ENCODE results near the gene HEPHL1.
"Not testable (repeated sequence)": the region's sequence is repeated elsewhere in the genome, so short reads cannot be mapped to it uniquely, and the experiment has no call there.

Gene HEPHL1, protein sequence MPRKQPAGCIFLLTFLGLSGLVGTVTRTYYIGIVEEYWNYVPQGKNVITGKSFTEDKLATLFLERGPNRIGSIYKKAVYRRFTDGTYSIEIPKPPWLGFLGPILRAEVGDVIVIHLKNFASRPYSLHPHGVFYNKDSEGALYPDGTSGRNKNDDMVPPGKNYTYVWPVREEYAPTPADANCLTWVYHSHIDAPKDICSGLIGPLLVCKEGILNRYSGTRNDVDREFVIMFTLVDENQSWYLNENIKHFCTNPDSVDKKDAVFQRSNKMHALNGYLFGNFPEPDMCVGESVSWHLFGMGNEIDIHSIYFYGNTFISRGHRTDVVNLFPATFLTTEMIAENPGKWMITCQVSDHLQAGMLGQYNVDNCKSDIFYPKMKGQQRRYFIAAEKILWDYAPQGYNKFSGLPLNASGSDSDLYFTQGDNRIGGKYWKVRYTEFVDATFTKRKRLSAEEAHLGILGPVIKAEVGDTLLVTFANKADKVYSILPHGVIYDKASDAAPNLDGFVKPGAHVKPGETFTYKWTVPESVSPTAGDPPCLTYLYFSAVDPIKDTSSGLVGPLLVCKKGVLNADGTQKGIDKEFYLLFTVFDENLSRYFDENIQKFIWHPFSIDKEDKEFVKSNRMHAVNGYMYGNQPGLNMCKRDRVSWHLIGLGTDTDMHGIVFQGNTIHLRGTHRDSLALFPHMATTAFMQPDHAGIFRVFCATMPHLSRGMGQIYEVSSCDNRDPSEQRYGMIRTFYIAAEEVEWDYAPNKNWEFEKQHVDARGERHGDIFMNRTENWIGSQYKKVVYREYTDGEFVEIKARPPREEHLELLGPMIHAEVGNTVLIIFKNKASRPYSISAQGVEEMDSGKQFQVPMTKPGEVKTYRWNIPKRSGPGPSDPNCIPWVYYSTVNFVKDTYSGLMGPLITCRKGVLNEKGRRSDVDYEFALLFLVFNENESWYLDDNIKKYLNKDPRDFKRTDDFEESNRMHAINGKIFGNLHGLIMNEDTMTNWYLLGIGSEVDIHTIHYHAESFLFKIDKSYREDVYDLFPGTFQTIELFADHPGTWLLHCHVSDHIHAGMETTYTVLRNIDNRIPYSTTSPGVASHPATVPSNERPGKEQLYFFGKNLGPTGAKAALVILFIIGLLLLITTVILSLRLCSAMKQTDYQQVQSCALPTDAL

DNA sequence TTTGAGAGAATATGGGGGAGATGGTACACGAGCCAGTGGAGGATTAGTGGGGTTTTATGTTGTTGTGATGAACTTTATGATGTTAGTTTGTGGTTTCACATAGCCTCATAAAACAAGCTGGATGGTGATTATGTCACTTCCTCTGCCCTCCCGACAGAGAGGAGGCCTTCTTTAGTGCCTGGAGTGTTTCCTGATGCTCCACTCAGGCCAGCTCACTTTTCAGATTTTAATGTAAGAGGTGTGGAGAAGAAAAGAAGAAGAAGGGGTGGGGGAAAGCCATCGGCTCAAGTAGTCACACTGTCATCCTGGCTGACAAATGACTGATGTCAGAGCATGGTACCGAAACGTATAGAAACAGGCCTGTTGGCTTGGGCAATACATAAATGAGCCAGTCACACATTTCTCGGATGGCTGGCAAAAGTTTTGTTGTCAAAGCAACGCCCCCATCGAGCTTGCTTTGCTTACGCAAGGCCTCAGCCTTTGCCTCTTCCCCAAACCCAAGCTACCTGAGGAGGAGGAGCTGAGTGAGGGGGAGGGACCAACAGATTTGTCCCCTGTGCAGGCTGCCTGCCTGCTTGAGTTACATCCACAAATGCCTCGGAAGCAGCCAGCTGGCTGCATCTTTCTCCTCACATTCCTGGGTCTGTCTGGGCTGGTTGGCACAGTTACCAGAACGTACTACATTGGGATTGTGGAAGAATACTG lies at the start of gene HEPHL1:
Gene HEPHL1, plus strand, starts transcription at position 578 of the 705 bp plus-strand sequence. Its CDS starts 15 bp downstream, at position 593.
- DNase-seq: no peak

DNA sequence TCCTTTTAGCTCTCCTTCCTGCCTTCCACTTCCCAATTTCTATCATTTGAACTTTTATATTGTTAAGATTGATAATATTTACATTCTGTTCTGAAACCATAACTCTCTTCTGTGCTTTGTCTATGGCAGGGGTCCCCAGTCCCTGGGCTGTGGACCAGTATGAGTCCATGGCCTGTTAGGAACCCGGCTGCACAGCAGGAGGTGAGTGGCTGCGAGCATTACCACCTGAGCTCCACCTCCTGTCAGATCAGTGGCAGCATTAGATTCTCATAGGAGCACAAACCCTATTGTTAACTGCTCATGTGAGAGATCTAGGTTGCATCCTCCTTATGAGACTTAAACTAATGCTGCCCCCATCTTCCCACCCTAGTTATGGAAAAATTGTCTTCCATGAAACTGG lies 48.4 kb upstream of the HEPHL1 start:
- DNase-seq: no peak

DNA sequence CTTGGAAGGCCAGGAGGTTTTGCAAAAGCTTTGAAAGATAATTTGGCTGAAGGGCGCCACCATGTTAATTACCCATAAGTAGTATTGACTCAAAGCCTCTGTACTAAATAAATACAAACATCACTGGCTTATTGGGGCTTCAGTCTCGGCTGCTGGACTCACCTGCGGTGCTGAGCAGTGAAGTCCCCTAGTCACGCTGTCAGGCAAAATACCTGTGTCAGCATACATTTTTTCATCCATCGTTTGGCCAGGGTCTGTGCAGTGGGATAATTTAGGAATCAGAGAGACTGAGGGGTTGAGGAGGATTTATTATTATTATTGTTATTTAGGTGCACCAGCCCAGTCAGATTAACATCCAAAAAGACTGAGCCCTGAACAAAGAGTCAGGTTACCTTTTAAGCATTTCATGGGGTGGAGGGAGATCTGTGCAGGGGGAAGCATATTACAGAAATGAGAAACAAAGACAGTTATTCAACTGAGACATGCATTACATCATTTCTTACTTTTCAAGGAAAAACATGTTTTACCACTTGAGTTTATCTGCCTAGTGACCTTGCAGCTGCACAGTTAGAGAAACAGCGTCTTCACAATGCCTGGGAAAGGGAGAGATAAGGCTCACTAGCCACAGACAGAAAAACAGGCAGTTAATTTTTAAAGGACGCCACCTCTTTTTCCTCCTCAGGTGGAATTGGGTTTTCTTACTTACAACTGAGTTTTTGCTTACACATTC lies 47.7 kb upstream of the HEPHL1 start:
- DNase-seq: not testable (repeated sequence)

DNA sequence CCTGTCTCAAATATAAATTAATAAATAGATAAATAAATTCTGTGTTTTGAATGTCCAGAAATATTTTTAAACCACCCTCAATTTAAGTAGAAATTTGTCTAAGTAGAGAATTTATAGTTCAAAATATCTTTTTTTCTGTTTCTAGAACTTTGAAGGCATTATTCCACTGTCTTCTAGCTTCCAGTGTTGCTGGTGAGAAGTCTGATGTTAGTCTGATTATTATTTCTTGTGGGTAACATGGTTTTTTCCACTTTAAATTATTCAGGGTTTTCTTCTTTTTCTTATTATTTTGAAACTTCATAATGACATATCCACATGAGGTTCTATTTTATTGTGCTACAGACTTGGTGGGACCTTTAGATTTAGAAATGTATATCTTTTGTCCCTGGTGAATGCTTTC lies 46.4 kb upstream of the HEPHL1 start:
- no peak for DNase-seq

DNA sequence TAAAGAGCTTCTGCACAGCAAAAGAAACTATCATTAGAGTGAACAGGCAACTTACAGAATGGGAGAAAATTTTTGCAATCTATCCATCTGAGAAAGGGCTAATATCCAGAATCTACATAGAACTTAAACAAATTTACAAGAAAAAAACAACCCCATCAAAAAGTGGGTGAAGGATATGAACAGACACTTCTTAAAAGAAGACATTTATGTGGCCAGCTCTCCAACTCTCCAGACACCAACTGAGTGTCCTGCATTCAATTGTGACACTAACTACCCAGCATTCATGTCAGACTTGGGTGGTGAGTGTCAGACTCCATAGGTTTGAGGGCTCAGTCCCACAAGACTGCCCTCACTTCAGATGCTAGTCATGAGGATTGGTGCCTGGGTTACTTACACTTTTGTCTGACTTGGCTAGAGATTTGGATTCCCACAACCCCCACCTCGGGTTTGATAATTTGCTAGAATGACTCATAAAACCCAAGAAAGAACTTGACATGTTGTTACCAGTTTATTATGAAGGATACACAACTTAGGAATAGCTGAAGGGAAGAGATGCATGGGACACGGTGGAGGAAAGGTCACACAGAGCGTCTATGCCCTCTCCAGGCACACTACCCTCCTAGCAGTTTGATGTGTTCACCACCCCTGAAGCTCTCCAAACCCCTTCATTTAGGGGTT lies 44.4 kb upstream of the HEPHL1 start:
- DNase-seq: not testable (repeated sequence)

DNA sequence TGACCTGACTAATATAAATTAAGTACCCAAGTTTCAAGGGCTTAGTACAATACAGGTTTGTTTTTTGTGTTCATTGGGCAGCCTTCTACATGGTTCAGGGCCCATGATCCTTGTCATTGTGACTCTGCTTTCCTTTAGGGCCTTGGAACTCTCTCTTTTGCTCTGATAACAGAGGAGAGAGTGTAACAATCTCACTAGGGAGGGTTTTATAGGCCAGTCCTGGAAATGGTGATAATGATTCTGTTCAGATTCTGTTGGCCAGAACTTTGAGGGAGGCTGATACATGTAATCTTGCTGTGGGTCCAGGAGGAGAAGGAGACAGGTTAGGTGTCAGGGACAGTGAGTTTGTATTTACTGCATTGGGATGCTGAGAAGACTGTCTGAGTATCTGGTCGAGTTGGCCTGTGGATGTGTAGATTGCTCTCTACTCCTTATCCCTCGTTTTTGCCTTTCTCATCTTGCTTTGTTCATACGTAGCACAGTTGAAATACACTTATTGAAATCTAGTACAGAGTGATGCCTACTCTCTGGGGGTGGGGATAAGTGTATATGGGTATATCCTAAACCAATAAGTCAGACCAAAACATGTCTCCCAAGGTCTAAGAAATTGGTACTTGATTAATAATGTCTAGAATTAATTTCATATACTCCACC lies 37.5 kb upstream of the HEPHL1 start:
- no peak for DNase-seq

DNA sequence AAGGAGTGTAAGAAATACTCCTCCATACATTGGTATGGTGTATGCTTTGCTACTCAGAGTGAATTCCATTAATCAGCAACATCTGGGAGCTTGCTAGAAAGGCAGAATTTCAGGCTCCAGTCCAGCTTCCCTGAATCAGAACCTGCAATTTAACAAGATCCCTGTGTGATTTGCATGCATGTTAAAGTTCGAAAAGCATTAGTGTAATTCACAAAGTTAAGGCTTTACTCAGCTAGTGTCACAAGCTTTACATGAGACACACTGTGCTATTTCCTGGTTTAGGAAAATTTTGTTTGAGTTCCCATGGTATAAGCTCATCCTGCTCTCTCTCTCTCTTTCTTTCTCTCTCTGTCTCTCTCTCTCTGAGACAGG lies 37.0 kb upstream of the HEPHL1 start:
- DNase-seq: no peak

DNA sequence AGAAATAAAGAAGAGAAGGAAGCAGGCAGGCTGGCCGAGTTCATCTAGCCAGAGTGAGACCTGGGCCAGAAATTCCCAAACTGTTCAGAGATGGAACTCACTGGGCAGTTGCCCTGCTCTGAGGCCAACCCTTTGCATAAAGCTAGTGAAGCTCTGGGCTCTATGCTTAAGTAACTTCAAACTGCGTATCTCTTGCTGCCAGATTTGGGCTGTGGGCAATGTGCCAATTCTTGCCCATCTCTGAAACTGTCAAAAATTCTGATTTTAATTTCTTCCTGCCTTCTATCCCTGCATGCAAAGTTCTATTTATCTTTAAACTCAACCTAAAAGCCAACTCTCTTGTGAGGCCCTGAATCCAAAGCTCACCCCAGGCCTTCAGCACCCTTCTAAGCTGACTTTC lies 36.2 kb upstream of the HEPHL1 start:
- no peak for DNase-seq

DNA sequence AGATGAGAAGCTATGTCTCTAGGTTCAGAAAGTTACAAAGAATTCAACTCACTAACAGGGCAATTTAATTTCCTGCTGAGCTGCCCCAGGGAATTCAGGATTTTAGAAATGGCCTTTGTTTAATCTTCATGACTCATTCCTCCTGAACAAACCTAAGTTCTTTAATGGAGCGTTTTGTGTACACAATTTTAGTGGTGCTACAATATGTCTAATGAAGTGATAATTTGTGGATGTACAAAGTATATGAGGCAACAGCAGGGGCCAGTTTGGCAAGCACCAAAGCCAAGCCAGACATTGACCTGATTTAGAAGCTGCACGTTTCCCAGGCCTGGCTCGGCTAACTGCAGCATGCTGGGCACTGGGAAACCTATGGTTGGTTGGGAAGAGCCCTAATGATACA lies 34.4 kb upstream of the HEPHL1 start:
- DNase-seq: no peak

DNA sequence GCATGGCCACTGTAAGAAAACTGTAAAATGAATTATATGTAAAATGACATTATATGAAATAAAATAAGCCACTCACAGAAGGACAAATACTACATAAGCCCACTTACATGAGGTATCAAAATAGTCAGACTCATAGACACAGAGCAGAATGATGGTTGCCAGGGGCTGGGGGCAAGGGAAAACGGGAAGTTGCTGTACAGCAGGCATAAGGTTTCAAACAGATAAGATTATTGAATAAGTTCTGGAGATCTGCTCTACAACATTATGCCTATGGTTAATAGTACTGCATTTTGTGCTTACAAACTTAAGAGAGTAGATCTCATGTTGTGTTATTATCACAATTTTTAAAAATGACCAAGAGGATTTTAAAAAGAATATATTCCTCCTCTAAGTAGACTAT lies 32.7 kb upstream of the HEPHL1 start:
- no peak for DNase-seq

DNA sequence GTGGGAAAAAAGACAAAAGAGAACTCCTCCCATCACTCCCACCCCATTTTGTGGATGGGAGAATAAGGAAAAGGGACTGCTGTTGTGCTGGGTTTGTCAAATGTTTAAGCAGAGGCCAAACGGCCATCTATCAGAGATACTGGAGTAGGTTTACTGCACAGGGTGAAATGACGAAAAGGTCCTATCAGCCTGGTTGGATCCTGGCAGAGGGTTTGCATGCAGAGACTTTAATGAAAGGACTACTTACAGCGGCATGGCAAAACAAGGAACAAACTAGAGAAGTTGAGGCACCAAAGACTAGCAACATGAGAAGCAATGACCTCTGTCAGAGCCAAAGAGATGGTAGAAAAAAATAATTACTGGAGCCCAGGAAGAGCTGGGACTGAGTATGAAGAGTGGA lies 32.2 kb upstream of the HEPHL1 start:
- DNase-seq: no peak

DNA sequence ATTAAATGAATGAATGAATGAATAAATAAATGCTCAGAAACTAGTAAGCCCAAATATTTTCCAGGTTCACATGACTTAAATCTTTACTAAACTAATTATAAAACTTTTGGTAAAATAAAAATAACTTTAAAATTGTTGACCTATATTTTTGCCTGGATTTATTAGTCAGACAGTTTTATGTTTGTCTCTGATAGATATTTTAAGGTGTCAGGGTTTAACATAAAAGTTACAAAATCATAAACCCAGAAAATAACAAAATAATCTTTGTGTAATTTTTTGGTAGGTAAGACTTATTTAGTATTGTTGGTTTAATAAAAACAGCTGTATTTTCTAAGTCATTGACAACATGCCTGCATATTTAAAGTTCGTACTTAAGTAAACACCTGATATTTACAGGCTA lies 27.4 kb upstream of the HEPHL1 start:
- DNase-seq: no peak

DNA sequence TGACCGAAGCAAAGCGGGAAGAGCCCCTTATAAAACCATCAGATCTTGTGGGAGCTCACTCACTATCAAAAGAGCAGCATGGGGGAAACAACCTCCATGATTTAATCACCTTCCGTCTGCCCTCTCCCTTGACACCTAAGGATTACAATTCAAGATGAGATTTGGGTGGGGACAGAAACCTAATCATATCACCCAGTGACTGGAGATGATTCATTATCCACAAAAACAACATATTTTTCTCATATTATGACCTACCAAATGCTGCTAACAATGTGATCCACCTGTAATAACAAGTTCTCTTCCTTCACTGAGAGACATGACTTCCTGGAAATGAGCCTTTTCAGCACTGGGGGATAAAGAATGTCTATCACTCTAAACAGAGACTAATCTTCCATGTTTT lies 23.4 kb upstream of the HEPHL1 start:
- DNase-seq: no peak

DNA sequence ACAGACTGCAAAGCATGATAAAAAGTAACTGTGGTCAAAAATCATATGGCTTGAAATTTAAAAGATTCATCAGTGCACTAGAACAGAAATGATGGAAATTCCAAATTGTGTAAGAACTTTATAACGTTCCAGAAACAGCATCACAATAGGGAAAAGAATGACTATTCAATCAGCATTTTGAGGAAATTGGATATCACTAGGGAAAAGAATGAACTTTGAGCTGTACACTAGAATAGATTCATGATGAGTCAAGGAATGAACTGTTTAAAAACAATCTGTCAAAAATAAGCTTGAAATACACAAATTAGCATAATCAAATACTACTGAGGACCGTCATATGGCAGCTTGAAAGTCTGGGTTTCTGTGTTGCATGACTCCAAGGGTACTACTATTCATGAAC lies 20.5 kb upstream of the HEPHL1 start:
- DNase-seq: no peak

DNA sequence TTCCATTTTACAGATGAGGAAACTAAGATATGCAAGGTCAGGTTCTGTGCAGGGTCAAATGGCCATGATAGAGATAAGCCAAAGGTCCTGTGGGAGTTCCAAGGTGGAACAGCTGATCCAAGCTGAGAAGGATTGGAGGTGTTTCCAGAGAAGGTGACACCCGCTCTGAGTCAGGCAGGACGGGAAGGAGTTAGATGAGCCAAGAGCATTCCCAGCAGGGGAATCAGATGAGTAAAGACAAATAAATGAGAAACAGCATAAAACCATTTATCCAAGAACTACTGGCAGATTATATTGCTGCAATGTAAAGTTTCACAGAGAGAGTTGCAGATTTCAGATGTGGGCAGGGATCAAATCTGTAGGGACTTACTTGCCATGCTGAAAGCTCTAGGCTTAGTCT lies 18.9 kb upstream of the HEPHL1 start:
- DNase-seq: no peak

DNA sequence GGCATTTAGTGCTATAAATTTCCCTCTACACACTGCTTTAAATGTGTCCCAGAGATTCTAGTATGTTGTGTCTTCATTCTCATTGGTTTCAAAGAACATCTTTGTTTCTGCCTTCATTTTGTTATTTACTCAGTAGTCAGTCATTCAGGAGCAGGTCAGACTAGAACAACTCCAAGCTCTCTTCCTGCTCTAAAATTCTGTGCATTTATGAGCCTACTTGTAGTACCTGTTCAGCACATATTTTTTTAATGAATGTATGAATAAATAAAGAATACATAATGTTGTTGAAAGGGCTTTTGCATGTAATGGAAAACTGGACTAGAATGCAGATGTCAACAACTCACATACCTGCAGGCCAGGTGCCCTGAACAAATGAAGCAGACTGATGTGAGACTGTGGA lies 13.7 kb upstream of the HEPHL1 start:
- DNase-seq: no peak

DNA sequence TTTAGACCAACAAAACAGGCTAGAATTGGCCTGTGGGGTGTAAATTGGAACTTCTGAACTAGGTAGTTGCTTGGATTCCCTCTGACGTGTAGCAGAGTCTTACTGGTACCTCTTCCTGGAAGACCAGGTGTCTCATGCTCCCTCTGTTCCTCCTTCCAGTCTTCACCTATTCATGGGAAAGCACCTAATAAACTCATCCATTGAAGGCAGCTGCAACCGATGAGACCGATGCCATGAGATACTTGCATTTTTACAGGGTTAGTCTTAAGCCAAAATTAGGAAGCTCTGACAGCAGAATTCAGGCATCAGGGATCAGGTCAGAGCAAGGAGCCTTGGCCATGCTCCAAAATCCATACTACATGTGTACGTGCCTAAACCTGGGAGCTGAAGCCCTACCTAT lies 13.2 kb upstream of the HEPHL1 start:
- no peak for DNase-seq

DNA sequence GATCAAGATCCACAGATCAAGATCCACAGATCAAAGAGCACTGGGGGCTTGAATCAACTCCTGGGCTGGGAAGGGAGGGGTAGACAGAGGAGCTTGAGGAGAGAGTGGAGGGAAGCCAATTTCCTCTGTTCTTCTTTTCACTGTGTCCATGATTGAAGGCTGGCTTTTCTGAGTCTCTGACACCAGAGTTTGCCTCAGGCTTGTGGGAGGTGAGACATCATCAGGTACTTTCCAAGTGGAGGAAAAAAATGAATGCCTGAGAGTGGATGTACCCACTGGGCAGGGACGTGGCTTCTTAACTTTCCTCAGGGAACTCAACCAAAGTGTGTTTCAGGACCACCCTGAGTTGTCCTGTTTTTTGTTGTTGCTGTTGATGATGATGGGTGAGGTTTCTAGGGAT lies 11.0 kb upstream of the HEPHL1 start:
- DNase-seq: no peak

DNA sequence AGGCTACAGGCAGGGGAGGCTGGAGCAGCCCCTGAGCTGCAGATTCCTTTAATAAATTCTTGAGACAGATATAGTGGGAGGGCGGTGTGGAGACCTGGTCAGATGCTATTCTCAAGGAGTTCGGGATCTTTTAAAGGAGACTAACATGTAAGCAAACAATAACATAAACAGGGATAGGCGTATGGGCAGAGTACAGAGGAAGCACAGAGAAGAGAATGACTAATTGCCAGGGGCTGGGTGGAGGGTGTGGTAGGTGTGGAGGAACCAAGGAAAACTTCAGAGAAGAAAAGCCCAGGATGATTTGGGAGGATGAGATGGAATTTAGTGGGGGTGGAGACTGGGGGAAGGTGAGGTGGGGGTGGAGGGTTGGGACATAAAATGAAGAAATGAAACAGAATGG lies 9.7 kb upstream of the HEPHL1 start:
- DNase-seq: no peak

DNA sequence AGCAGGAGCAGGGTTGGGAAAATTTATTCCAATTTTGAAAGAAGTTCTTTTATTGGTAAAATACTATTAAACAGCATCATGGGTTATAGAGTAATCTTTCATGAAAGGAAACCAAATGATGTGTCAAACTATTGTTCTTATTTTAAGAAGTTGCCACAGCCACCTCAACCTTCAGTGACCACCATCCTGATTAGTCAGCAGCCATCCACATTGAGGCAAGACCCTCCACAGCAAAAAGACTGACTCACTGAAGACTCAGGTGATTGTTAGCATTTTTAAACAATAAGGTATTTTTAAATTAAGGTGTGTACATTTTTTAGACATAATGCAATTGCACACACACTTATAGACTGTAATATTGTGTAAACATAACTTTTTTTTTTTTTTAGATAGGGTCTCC lies 3.7 kb upstream of the HEPHL1 start:
- DNase-seq: no peak

DNA sequence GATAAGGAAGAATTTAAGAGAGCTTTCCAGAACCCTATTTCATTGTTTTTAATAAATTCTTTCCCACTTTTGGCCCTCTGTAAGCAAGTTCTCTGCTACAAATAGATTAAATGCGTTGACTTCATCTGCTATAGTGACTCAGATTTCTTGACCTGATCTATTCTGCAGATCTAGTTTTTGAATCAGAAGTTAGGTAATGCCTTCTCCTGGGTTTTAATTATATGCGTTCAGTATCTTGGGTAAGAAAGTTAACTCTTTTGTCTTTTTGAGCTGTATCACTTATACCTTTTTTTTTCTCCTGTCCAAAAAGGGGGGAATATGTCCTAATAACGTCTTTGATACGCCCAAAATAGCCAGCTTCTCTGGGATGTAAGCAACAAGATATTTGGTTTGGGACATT lies 2.4 kb upstream of the HEPHL1 start:
- no peak for DNase-seq
